Breast epithelium (tissue), 4 donors: Measurements from ENCODE around the gene IQGAP2. TPM values are rescaled to one million over a fixed set of nuclear protein-coding genes. Genes with fewer than 3 reads are reported as not detected.

Experiments used
- DNase-seq, 2 donors: peaks; one replicate each; pipeline ENCODE4 v3.0.0-alpha.2; 2019; ENCODE audit warnings: low spot score in 2 of 2
- H3K27ac ChIP-seq, 2 donors: fragments of 200-600 bp; sonication (generic) in 1 of 2; one replicate each; pipeline ENCODE4 v1.5.1; 2016 to 2019; ENCODE audit warnings: mild to moderate bottlenecking in 1 of 2
- H3K27me3 ChIP-seq, 2 donors: fragments of 200-600 bp; sonication (generic) in 1 of 2; one replicate each; pipeline versions ENCODE4 v1.5.1 to v1.6.0; 2017 to 2019; ENCODE audit warnings: control low read depth in 1 of 2, mild to moderate bottlenecking in 1 of 2
- H3K36me3 ChIP-seq: fragments of 200-600 bp; one replicate; pipeline ENCODE4 v1.5.1; 2019
- H3K4me1 ChIP-seq, 2 donors: fragments of 200-600 bp; sonication (generic); one replicate each; pipeline ENCODE4 v1.5.1; 2016 to 2019; ENCODE audit warnings: control low read depth in 1 of 2
- H3K4me3 ChIP-seq, 3 donors: fragments of 200-600 bp; sonication (generic); 1 replicate in 2 of 3; 2 replicates in 1 of 3; pipeline ENCODE4 v1.5.1; 2016 to 2019; ENCODE audit warnings: mild to moderate bottlenecking in 3 of 3, moderate library complexity in 2 of 3
- H3K9me3 ChIP-seq, 2 donors: fragments of 200-600 bp; sonication (generic) in 1 of 2; one replicate each; pipeline ENCODE4 v1.5.1; 2016 to 2019; ENCODE audit warnings: control low read depth in 1 of 2
- POLR2A ChIP-seq: fragments of 450-650 bp; IDR thresholded peaks from one replicate; pipeline ENCODE4 v1.6.1; 2016; ENCODE audit warnings: antibody characterized with exemption, mild to moderate bottlenecking, moderate library complexity
- POLR2AphosphoS5 ChIP-seq, 3 donors: sonication (generic); formaldehyde crosslinking; IDR thresholded peaks; one replicate each; pipeline ENCODE4 v1.6.1; 2017; ENCODE audit warnings: antibody characterized with exemption in 3 of 3
- intact Hi-C: fragments of 100-400 bp; cut with DNase I; formaldehyde crosslinking; loops from one replicate; pipeline ENCODE4 v1.15.1; 2023; ENCODE audit warnings: low total_unique reads
- total RNA-seq, 3 donors: library from RNA; depleted of rRNA; stranded (reverse); fragments of >200 nt; gene quantifications; one replicate each; pipeline ENCODE4 v1.1.0, GENCODE V29; 2016
- TF ChIP-seq, protein P1 (sequence below), 3 donors: fragments of 450-650 bp; IDR thresholded peaks; one replicate each; pipeline ENCODE4 v1.5.1; 2016 to 2017; ENCODE audit warnings: antibody characterized with exemption in 3 of 3, mild to moderate bottlenecking in 3 of 3, moderate library complexity in 3 of 3

Gene IQGAP2
- total RNA-seq, 3 donors from 2014 or later = 31.7 to 70.2 (median 44.6) TPM

DNA sequence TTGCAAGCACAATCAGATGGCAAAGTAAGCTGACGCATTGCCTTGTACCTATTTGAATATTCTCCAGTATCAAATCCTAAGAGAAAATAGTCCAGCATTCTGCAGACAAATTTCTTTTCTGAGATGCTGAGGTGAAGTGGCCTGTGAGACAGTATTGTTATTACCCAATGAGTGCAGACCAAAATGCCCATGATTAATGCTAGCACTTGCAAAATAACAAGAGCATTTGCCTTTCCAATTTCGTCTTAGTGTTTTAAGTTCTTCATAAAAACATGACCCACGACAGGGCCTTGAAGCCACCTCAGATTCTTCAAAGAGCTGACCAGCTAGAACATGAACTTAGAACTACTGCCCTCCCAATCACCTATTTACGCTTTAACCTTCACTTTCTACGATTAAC is 2.6 kb upstream of the IQGAP2 start:
- Histone ChIP-seq H3K4me3 (no peak overlapping the region), H3K9me3 (no peaks in the 10 kb centered on the region), H3K4me1 (no peaks in the 10 kb centered on the region), H3K27me3 (no peaks in the 10 kb centered on the region), H3K36me3 (no peaks in the 10 kb centered on the region), H3K27ac (no peak overlapping the region)
- intact Hi-C loops = no loop called here
- DNase-seq = no peak
- TF ChIP-seq, protein P1, sequence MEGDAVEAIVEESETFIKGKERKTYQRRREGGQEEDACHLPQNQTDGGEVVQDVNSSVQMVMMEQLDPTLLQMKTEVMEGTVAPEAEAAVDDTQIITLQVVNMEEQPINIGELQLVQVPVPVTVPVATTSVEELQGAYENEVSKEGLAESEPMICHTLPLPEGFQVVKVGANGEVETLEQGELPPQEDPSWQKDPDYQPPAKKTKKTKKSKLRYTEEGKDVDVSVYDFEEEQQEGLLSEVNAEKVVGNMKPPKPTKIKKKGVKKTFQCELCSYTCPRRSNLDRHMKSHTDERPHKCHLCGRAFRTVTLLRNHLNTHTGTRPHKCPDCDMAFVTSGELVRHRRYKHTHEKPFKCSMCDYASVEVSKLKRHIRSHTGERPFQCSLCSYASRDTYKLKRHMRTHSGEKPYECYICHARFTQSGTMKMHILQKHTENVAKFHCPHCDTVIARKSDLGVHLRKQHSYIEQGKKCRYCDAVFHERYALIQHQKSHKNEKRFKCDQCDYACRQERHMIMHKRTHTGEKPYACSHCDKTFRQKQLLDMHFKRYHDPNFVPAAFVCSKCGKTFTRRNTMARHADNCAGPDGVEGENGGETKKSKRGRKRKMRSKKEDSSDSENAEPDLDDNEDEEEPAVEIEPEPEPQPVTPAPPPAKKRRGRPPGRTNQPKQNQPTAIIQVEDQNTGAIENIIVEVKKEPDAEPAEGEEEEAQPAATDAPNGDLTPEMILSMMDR (IDR thresholded peaks at IDR 0.05) = no peak
- no peak for TF ChIP-seq POLR2A
- no peak for TF ChIP-seq POLR2AphosphoS5 (IDR thresholded peaks at IDR 0.05)

DNA sequence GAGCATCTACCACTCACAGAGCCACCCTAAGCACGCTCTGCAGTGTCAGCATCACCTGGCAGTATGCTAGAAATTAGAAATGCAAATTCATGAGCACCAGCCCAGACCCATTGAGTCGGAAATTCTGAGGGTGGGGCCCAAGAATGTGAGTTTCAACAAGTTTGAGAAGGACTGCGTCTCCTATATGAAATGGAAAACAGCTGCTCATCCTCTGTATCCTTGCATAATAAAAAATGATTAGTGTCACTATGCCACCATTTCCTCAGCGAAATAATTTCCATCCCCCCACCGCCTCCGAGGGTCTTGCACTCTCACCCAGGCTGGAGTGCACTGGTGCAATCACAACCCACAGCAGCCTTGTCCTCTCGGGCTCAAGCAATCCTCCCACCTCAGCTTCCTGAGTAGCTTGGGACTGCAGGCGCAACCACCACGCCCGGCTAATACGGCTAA is 1.3 kb upstream of the IQGAP2 start:
- H3K9me3 ChIP-seq = no peaks in the 10 kb centered on the region
- DNase-seq = no peak
- H3K4me3 ChIP-seq = peak overlapping the region; percentile 66 to 84 (median 74)
- H3K27me3 ChIP-seq = no peaks in the 10 kb centered on the region
- peak overlapping the region; percentile 76 to 84 for H3K27ac ChIP-seq
- no peaks in the 10 kb centered on the region for H3K4me1 ChIP-seq
- no peaks in the 10 kb centered on the region for H3K36me3 ChIP-seq
- TF ChIP-seq POLR2AphosphoS5 (IDR thresholded peaks at IDR 0.05) = no peak
- TF ChIP-seq POLR2A = no peak
- TF ChIP-seq, protein P1 (IDR thresholded peaks at IDR 0.05) = no peak
- intact Hi-C loops = no loop called here

DNA sequence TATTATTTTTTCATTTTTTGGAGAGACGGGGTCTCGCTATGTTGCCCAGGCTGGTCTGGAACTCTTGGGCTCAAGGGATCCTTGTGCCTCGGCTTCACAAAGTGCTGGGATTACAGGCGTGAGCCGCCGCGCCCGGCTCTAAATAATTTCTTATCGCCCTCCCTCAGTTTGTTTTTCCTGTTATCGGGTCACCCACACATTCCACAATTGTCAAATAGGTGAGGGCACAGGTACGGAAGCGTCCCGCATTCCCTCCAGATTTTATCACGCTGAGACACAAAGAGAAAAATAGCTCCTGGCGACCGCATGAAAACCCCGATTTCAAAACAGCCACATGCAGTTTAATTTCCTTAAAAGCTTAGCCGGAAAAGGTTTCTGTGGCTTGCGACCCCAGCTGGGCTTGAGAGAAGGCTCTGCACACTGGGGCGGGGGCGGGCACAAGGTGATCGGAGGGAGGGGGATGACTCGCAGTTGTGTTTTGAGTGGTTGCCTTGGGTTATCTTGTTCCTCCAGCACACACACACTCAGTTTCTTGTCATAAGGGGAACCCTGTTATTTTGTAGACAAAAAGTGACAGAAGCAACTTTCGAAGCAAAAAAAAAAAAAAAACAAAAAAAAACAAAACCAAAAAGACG is 717 bp upstream of the IQGAP2 start:
- intact Hi-C loops = no loop called here
- peak overlapping the region; percentile 76 to 84 for H3K27ac ChIP-seq
- H3K4me3 ChIP-seq = peak overlapping the region; percentile 66 to 84 (median 74)
- no peaks in the 10 kb centered on the region for H3K27me3 ChIP-seq
- H3K36me3 ChIP-seq = no peaks in the 10 kb centered on the region
- TF ChIP-seq POLR2A = no peak
- H3K4me1 ChIP-seq = no peaks in the 10 kb centered on the region
- H3K9me3 ChIP-seq = no peaks in the 10 kb centered on the region
- DNase-seq = peak in 1 of 2 donors; percentile 34

DNA sequence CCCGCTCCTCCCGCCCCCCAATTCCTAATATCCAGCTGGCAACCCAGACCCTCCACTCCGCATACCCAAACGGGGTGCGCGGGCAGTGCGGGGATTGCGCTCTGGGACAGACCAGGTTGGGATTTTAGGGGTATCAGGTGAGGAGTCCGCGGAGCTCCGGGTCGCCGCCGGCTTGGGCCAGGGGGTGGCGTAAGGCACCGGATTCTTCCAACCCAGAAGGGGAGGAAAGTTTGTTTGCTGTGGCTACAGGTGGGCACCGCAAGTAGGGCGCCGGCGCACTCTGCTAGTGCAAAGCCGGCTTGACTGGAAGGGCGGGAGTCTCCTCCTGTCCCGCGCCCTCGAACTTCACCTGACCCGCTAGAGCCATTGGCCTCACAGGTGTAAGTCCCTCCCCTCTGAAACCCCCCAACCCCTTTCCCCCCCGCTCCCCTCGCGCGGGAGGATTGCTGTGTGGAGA is 709 bp downstream of the IQGAP2 start:
- Histone ChIP-seq H3K27me3 (no peaks in the 10 kb centered on the region), H3K9me3 (no peaks in the 10 kb centered on the region), H3K4me1 (no peaks in the 10 kb centered on the region), H3K27ac (peak overlapping the region; percentile 84 to 85), H3K36me3 (no peaks in the 10 kb centered on the region), H3K4me3 (peak overlapping the region; percentile 66 to 84 (median 74))
- intact Hi-C loops = no loop called here
- DNase-seq = peak; percentile 27 to 61
- TF ChIP-seq POLR2A = no peak
- TF ChIP-seq, protein P1 (IDR thresholded peaks at IDR 0.05) = peak in 2 of 3 donors; percentile 27 to 33

DNA sequence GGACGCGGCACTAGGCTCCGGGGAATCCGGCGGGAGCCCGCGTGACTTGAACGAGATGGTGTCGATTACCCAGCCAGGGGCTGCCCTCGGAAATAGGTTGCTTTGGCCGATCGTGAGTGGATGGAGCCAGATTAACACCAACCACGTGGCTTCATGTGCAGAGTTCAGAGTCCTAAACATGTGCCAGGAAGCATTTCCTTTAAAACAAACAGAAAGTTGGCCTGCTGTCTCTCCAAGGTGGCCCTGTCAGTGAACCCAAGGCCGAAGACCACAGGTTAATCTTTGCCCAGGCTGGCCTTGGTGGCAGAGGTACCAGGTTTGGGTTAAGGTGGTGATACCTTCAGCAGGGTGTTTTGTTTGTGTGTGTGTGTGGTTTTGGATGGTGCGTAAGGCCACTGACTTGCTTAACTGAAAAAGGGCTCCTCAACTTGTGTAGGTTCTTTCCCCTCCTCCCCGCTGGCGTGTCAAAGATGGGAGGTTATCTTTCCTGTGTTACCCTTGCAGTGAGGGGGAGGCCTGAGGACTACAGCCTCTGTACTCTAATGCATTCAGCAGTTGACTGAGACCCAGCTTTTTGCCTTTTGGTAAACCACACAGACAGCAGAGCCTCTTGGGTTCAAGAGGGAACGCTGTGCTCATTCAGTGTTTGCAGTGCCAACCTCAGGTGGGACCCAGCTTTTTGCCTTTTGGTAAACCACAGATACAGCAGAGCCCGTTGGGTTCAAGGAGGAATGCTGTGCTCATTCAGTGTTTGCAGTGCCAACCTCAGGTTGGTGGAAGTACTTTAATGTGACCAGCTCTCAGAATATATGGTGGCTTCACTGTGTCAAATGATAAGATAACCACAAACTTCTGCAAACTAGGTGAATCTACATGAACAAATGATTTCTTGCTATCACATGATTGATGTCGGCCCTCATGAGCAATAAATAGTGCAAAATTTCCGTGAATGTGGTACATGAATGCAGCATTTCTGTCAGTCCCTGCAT is 1.4 kb downstream of the IQGAP2 start:
- DNase-seq = no peak
- H3K4me1 ChIP-seq = no peaks in the 10 kb centered on the region
- TF ChIP-seq POLR2A (no peak), POLR2AphosphoS5 (IDR thresholded peaks at IDR 0.05) (no peak)
- TF ChIP-seq, protein P1 (IDR thresholded peaks at IDR 0.05) = no peak
- no peaks in the 10 kb centered on the region for H3K36me3 ChIP-seq
- H3K9me3 ChIP-seq = no peaks in the 10 kb centered on the region
- H3K27ac ChIP-seq = peak overlapping the region; percentile 84 to 85
- intact Hi-C loops = no loop called here
- peak overlapping the region; percentile 66 to 84 (median 74) for H3K4me3 ChIP-seq
- no peaks in the 10 kb centered on the region for H3K27me3 ChIP-seq
